Activated CD8-positive, alpha-beta T cell treated with anti-CD3 and anti-CD28 coated beads for 36 hours (primary cell): Measurements from ENCODE around the gene CNGA3. TPM values are rescaled to one million over a fixed set of nuclear protein-coding genes. Genes with fewer than 3 reads are reported as not detected.

Source experiments
- ATAC-seq: fragments of 200-7000 bp; cut with Tn5 transposase; one replicate; pipeline ENCODE4 v1.10.0; 2021; ENCODE audit warnings: mild to moderate bottlenecking, moderate library complexity
- CTCF ChIA-PET: fragments of 350-600 bp; sonication (Branson Sonifier 250); formaldehyde crosslinking; loops from one replicate; lab custom pipeline; 2021; ENCODE audit warnings: antibody characterized with exemption; lab: Charles Lee
- POLR2A ChIA-PET: fragments of 350-600 bp; sonication (Branson Sonifier 250); formaldehyde crosslinking; loops from one replicate; lab custom pipeline; 2021; ENCODE audit warnings: antibody characterized with exemption; lab: Charles Lee
- DNase-seq: peaks from one replicate; pipeline ENCODE4 v3.0.0-alpha.2; 2020
- H3K27ac Mint-ChIP-seq: one replicate; pipeline ENCODE4 v1.8.0; 2021; ENCODE audit warnings: mild to moderate bottlenecking, mixed read lengths
- H3K27me3 Mint-ChIP-seq: one replicate; pipeline ENCODE4 v1.8.0; 2021; ENCODE audit warnings: mixed read lengths
- H3K36me3 Mint-ChIP-seq: one replicate; pipeline ENCODE4 v1.8.0; 2021; ENCODE audit warnings: low read depth, mixed read lengths
- H3K4me1 Mint-ChIP-seq: one replicate; pipeline ENCODE4 v1.8.0; 2021; ENCODE audit warnings: low read depth, mixed read lengths
- H3K4me3 Mint-ChIP-seq: one replicate; pipeline ENCODE4 v1.8.0; 2021; ENCODE audit warnings: mild to moderate bottlenecking, moderate library complexity, mixed read lengths
- H3K9me3 Mint-ChIP-seq: one replicate; pipeline ENCODE4 v1.8.0; 2021; ENCODE audit warnings: mixed read lengths
- intact Hi-C: fragments of 100-400 bp; cut with micrococcal nuclease; formaldehyde crosslinking; loops from one replicate; pipeline ENCODE4 v1.10.0; 2022
- total RNA-seq, 2 experiments: library from RNA; stranded (reverse); gene quantifications; one replicate each; pipeline ENCODE4 v1.2.3, GENCODE V29; 2021
- TF ChIP-seq, protein P1 (sequence below): fragments of 200-600 bp; IDR thresholded peaks from one replicate; pipeline ENCODE4 v1.8.0; 2022; ENCODE audit warnings: antibody characterized with exemption, mild to moderate bottlenecking

CNGA3 gene
- not detected for total RNA-seq

- H3K4me3 Mint-ChIP-seq, result no peak within 1 kb of the TSS
- ChIA-PET CTCF (interaction anchor here (1.9 kb wide), 1 partner anchor 38 kb away, joined by 5 read pairs; no protein-coding TSS in a partner anchor), POLR2A (no interaction called here)
- no peak within 1 kb of the TSS for H3K27ac Mint-ChIP-seq
- H3K4me1 Mint-ChIP-seq, result peaks cover 6% of the 10 kb centered on the region
- peak; percentile 40 for DNase-seq
- TF ChIP-seq, protein P1, sequence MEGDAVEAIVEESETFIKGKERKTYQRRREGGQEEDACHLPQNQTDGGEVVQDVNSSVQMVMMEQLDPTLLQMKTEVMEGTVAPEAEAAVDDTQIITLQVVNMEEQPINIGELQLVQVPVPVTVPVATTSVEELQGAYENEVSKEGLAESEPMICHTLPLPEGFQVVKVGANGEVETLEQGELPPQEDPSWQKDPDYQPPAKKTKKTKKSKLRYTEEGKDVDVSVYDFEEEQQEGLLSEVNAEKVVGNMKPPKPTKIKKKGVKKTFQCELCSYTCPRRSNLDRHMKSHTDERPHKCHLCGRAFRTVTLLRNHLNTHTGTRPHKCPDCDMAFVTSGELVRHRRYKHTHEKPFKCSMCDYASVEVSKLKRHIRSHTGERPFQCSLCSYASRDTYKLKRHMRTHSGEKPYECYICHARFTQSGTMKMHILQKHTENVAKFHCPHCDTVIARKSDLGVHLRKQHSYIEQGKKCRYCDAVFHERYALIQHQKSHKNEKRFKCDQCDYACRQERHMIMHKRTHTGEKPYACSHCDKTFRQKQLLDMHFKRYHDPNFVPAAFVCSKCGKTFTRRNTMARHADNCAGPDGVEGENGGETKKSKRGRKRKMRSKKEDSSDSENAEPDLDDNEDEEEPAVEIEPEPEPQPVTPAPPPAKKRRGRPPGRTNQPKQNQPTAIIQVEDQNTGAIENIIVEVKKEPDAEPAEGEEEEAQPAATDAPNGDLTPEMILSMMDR, result no peak
- ATAC-seq, result no peak
- intact Hi-C loops, result no loop called here
- peaks cover 4% of the 10 kb centered on the region for H3K36me3 Mint-ChIP-seq
- H3K27me3 Mint-ChIP-seq, result peaks cover 53% of the 10 kb centered on the region
- H3K9me3 Mint-ChIP-seq, result no peaks in the 10 kb centered on the region
Measured at GRCh38 chr2:98346311-98347236, at the start of gene CNGA3. Gene CNGA3 (plus strand): TSS chr2:98346456. CDS start chr2:98369976, 23,520 bp downstream.

GRCh38 chr2:98297817-98298682 is 48.2 kb upstream of the CNGA3 start:
- POLR2A ChIA-PET, result no interaction called here
- intact Hi-C loops, result no loop called here
- CTCF ChIA-PET, result interaction anchor here (1.2 kb wide), 1 partner anchor 87 kb away, joined by 4 read pairs; no protein-coding TSS in a partner anchor
- Mint-ChIP-seq H3K36me3 (no peaks in the 10 kb centered on the region), H3K27ac (no peak overlapping the region), H3K4me1 (no peaks in the 10 kb centered on the region), H3K27me3 (peaks cover 17% of the 10 kb centered on the region), H3K9me3 (no peaks in the 10 kb centered on the region), H3K4me3 (no peak overlapping the region)
- TF ChIP-seq, protein P1, result no peak
- ATAC-seq (no peak), DNase-seq (no peak)

DNA sequence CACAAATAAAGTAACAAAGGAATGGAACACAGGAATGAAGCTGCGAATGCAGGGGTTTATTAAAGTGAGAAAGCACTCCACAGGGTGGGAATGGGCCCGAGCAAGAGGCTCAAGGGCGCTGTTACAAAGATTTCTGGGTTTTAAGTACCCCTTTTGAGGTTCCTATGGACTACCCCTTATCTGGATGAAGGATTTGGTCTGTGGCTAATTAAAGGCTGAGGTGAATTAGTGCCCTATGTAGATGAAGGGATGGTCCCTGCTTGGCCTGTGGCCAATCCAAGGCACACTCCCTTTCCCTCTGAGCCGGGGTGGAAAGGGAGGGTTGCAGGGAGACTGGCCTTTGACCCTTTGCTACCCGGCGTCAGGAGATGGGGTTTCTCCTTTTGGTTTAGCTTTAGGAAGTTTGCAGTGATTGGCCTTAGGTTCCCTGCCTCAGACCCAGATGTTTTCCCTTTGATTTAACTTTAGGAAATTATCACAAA is 47.5 kb upstream of the CNGA3 start:
- Mint-ChIP-seq H3K4me1 (no peaks in the 10 kb centered on the region), H3K9me3 (no peaks in the 10 kb centered on the region), H3K27me3 (peaks cover 17% of the 10 kb centered on the region), H3K4me3 (no peak overlapping the region), H3K27ac (no peak overlapping the region), H3K36me3 (no peaks in the 10 kb centered on the region)
- DNase-seq, result no peak
- no peak for ATAC-seq
- CTCF ChIA-PET, result interaction anchor here (1.2 kb wide), 1 partner anchor 87 kb away, joined by 4 read pairs; no protein-coding TSS in a partner anchor
- POLR2A ChIA-PET, result no interaction called here
- TF ChIP-seq, protein P1, result no peak
- intact Hi-C loops, result no loop called here

DNA sequence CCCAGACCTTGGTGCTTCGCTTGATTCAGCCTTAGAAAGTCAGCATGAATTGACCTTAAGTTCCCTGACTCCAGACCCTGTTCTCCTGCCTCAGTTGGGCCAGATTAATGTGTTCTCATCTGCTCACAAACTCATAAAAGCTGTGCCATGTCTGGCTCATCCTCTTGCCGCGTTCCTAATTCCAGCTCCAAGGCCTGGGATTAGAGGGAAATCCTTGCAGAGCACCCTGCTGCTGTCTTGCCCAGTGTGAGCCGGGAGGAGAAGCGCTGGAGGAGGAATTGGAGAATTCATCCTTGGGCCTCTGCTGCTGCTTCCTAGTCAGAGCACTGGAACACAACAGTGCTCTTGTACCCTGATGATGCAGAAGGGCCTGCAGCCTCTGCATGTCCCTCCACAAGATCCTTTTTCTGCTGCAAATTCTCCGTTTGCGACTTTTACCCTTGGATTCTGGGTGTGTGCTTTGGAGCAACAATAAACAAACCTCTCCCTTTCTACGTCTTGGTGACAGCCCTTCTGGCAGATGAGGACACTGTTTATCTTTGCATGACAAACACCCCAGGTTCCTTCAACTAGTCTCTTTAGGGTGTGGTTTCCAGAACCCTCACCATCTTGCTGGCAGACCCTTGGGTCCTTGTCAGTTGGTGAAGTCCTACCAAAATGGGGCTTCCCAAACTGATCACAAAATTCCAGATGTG is 46.9 kb upstream of the CNGA3 start:
- no peak for DNase-seq
- Mint-ChIP-seq H3K9me3 (no peaks in the 10 kb centered on the region), H3K4me1 (no peaks in the 10 kb centered on the region), H3K4me3 (no peak overlapping the region), H3K27me3 (peaks cover 15% of the 10 kb centered on the region), H3K27ac (no peak overlapping the region), H3K36me3 (no peaks in the 10 kb centered on the region)
- ATAC-seq, result no peak
- intact Hi-C loops, result no loop called here
- POLR2A ChIA-PET, result no interaction called here
- CTCF ChIA-PET, result interaction anchor here (1.2 kb wide), 1 partner anchor 86 kb away, joined by 4 read pairs; no protein-coding TSS in a partner anchor
- TF ChIP-seq, protein P1, result no peak
